HG03575 (cell line): Measurements from ENCODE around the gene C3orf49.

Experiments
- ATAC-seq: cut with Tn5 transposase; IDR thresholded peaks from one replicate; pipeline ENCODE4 v1.9.1; 2021; ENCODE audit not compliant: unreplicated experiment, insufficient number of reproducible peaks, low FRiP score; ENCODE audit errors: extremely low read depth

The C3orf49 gene

DNA sequence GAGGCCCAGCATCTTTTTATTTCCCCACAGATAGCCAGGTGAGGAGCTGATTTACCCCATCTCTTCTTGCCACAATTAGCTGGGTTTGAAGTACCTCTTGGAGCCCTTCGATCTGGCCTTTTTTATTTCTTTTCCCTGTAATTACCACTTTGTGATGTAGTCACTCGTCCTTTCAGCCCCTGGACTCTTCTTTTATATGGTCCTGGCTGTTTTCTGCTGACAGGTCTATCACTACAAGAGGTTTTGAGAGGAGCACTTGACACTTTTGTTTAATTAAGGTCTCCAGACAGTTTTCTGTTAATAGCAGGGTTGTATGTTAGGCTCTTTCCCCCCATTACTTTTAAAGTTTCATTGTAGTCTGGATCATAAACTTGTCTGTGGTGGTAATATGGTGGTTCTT lies 56.4 kb downstream of the C3orf49 start:
- ATAC-seq: no peak

DNA sequence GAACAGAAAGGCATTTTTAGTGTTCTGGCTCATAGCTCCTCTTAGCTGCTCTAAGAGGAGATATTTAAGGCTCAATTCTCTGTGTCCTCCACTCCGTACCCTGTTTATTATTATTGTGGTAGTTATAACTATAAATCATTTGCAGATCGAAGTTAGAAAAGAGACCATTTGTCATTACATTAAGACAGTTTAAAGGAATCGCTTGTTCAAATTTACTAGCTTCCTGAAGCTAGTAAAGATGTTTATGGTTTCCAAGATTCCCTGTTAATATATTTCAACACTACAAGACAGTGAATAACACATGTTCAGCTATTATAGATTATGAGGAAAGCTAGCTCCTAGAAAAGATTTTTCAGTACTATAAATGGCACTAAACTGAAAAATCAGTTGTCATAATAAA lies 57.2 kb downstream of the C3orf49 start:
- ATAC-seq: no peak

DNA sequence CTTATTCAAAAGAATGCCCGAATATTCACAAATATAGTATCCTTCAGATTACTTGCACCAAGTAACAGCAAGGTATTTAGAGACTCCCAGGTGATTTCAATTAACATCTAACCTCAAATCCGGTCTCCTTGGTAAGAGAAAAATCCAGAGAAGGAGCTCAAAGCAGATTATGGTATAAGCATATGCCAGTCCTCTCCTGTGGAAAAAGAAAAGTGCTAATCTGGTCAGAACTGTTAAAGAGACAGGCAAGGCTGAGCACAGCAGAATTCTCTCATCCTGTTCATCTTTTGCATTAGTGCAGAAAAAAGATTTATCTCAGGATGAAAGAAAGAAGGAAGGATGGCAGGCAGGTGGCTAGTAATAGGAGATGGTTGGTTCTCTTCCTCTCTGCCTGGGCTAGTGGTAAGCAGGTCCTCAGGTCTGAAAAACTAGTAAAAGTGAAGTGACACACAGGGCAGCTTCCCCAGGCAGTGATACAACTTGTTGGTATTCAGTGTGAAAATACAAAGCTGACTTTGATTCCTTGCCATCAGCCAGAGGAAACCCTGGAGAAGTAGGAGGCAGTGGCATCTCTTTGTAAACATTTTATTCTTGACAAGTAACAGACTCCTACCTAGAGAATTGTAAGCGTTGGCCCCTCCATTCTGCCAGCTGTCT lies 58.8 kb downstream of the C3orf49 start:
- no peak for ATAC-seq

DNA sequence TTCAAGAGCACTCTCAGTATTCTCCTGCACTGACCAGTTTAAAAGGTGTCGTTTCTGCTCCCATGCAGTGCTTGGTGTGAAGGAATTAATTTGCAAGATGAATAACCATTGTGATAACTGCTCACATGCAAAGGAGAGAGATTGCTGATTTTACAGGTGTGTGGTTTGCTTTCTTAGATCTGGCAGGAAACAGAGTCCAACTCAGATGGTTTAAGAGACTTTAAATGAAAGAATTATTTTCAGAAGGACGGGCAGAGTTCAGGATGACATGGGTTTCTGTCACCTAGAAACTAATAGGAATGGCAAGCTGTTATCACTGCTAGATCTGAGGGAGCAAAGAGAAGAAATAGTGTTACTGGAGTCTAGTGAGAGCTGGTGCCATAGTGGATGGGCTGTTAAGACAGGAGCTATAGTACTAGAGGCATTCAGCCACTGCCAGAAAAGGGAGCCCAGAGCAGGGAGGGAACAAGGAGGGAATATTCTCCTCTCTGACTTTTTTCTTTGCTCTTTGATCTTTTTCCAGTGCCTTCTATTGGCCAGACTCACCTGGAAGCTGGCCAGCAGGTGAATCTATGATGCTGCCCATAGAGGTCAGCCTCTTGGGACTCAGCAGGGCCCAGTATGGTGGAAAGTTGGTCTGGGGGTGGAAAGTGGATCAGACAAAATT lies 59.4 kb downstream of the C3orf49 start:
- no peak for ATAC-seq

DNA sequence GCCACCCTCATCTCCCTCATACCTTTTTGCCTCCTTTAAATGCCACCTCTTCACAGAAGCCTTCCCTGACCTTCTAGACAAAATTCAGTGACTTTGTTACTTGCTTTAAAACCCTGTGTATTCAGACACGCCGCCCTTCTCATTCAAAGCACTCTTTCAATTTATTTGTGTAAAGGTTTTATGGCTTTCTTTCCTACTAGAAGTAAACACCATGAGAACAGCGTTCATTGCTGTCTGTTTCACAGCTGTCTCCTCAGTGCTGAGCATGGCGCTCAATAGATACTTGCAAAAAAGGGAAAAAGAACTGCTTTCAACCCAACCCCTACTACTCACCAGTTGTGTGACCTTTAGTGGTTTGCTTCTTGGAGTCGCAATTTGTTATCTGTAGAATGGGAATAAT lies 61.6 kb downstream of the C3orf49 start:
- ATAC-seq: no peak

DNA sequence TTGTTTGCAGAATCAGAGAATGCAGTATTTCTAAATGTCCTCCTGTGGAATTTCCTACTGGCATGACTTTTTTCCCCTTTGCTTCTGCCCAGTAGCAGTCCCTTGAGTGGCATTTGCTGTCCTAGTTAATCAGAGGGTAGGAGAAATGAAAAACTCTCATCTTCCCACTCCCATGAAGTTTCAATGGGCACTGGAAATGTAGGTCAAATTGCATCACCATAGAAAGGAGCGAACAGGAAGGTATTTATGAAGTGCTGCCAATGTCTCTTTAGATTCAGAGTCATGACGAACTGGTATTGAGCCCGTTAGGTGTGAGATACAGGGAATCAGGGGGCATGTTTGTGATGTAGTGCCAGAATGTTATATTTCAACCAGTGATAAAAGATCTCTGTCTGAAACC lies 67.8 kb downstream of the C3orf49 start:
- ATAC-seq: no peak

DNA sequence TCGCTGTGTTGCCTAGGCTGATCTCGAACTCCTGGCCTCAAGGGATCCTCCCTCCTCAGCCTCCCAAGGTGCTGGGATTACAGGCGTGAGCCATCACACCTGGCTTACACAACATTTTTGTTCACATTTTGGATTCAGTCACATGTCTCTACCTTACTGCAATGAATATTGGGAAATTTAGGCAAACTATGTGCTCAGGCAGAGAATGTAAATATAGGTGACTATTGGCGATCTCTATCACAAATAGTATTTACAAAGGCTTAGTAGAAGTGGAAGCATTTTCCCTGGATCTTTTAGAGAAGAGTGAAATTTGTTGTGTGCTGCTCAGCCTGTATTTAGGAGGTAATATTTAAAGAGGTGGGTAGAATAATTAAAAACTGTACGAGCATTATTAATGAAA lies 72.4 kb downstream of the C3orf49 start:
- no peak for ATAC-seq

DNA sequence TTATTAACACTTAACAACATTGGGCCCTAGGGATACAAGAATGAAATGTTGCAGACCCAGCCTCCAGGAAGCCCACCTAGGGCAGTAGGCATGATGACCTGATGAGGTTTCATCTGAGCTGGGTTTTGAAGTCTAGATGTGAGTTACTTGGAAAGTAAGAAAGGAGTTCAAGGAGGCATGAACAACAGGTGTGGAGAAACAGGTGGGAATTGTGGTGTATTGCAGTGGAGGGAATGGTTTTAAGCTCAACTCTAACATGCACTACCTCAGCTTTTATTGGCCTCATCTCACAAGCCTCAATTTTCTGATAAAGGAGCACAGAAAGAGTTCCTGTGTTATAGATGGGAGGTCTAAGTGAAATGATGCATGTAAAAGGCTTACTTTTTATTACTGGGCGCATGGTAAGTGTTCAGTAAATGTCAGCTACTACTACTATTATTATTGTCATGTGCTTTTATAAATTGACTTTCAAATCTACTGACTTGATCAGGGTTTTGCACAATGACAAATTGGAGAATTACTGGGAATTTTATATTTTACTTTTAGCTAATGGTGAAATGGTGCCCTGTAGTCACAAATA lies 73.8 kb downstream of the C3orf49 start:
- ATAC-seq: no peak

DNA sequence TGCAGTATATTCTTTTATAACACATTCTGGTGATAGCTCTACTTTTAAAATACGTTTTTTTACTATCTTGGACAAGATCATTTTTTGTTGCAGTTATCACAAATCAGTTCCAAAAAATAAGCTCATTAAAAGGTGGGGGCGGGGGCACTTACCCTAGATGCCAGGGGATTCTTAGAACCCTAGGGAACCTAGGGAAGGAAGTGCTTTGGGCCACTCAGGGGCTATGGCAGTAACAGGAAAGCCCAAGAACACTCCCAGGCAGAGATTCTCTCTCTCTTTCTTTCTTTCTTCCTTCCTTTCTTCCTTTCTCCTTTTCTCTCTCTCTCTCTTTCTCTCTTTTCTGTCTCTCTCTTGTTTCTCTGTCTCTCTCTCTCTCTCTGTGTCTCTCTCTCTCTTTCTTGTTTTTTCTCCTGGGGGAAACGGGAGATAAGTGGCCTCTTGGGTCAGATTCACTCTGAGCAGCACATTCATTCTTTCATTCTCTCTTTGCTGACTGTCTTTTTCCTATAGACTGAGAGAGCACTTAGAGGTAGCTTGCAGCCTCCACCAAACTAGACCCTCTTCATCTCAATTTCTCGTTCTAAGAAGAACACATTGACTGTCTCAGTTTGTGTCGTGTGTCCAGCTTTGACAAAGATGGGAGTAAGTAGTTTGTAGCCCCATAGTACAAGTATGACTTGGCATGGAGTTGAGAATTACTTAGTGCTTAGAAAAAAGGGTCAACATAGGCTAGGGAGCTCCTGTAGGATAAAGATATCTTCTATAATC lies 76.5 kb downstream of the C3orf49 start:
- ATAC-seq: no peak

DNA sequence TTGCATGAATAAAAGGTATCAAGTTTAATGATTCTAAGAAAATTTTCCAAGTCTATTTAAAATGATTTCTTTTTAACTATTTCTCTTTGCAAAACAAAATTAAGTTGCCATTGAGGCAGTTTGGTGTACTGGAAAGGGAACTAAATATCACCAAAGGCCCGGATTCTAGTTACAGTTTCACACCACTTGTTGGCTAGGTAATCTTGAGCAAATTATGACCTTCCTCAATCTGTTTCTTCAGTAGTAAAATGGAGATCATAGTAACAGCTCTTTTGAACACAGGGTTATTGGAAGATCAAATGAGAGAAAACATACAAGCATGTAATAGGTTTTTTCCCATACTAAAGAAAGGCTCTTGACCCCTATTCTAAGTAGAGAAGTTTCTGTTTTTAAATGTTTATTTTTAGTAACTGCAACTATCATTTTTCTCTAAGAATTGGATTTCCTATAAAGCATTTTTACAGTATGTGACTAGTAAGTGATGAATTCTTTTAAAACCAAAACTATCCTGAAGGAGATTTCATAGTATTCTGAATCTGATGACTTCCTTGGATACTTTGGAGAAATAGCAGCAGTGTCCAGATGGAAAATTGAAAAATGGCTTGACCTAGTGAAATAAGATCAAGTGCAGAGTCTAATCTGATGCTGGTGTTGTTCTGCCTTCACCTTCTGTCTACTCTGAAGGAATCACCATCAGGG lies 77.4 kb downstream of the C3orf49 start:
- ATAC-seq: no peak
